Neutrophil (primary cell): ENCODE data around the gene CEP104.

Source experiments
- H3K27ac ChIP-seq: fragments of 200-600 bp; sonication (generic); 2 replicates; pipeline ENCODE4 v1.5.1; 2016; ENCODE audit warnings: mild to moderate bottlenecking, moderate library complexity
- H3K27me3 ChIP-seq: fragments of 200-600 bp; sonication (generic); 2 replicates; pipeline ENCODE4 v1.6.0; 2016; ENCODE audit warnings: mild to moderate bottlenecking
- H3K36me3 ChIP-seq: fragments of 200-600 bp; sonication (generic); 2 replicates; pipeline ENCODE4 v1.5.1; 2017
- H3K4me1 ChIP-seq, 2 experiments: fragments of 200-600 bp in 1 of 2; sonication (generic) in 1 of 2; 1 replicate in 1 of 2; 2 replicates in 1 of 2; pipeline versions ENCODE4 v1.5.1 to v1.6.1; 2013 to 2016; ENCODE audit warnings: low read depth in 1 of 2, low read length in 1 of 2, mild to moderate bottlenecking in 1 of 2, moderate library complexity in 1 of 2; ENCODE audit not compliant: control insufficient read depth in 1 of 2, insufficient read depth in 1 of 2
- H3K4me3 ChIP-seq, 2 experiments: fragments of 200-600 bp in 1 of 2; sonication (generic) in 1 of 2; 1 replicate in 1 of 2; 2 replicates in 1 of 2; pipeline ENCODE4 v1.5.1; 2013 to 2016; ENCODE audit warnings: low read depth in 1 of 2, low read length in 1 of 2, mild to moderate bottlenecking in 1 of 2, moderate library complexity in 1 of 2
- H3K9me3 ChIP-seq: fragments of 200-600 bp; sonication (generic); 2 replicates; pipeline ENCODE4 v1.5.1; 2016
- TF ChIP-seq, protein P1 (sequence below): fragments of 200-600 bp; sonication (generic); IDR thresholded peaks from 2 replicates; pipeline ENCODE4 v1.5.1; 2016; ENCODE audit warnings: antibody characterized with exemption

CEP104 gene

DNA sequence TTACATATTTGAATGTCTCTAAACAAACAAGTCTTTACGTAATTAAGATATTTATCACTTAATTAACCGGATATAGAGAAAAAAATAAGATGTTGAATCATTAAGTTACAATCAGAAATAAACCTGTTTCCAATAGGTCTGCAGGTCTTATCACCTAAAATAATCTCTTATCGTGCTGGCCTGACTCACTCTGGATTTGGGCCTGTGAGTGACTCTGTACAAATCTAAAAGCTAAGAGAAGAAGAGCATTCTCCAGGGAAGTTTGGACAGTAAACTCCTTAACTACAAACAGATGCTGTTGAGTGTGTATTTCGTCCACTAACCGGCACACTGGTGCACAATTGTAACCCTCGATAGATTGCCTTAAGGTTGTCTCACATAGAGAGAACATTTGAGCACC is 25.3 kb downstream of the CEP104 start:
- no peaks in the 10 kb centered on the region for H3K9me3 ChIP-seq
- TF ChIP-seq, protein P1, sequence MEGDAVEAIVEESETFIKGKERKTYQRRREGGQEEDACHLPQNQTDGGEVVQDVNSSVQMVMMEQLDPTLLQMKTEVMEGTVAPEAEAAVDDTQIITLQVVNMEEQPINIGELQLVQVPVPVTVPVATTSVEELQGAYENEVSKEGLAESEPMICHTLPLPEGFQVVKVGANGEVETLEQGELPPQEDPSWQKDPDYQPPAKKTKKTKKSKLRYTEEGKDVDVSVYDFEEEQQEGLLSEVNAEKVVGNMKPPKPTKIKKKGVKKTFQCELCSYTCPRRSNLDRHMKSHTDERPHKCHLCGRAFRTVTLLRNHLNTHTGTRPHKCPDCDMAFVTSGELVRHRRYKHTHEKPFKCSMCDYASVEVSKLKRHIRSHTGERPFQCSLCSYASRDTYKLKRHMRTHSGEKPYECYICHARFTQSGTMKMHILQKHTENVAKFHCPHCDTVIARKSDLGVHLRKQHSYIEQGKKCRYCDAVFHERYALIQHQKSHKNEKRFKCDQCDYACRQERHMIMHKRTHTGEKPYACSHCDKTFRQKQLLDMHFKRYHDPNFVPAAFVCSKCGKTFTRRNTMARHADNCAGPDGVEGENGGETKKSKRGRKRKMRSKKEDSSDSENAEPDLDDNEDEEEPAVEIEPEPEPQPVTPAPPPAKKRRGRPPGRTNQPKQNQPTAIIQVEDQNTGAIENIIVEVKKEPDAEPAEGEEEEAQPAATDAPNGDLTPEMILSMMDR, result no peak
- H3K36me3 ChIP-seq, result peaks cover 92% of the 10 kb centered on the region
- no peak overlapping the region for H3K4me3 ChIP-seq
- no peaks in the 10 kb centered on the region for H3K27me3 ChIP-seq
- H3K27ac ChIP-seq, result no peak overlapping the region
- H3K4me1 ChIP-seq, result no peaks in the 10 kb centered on the region

DNA sequence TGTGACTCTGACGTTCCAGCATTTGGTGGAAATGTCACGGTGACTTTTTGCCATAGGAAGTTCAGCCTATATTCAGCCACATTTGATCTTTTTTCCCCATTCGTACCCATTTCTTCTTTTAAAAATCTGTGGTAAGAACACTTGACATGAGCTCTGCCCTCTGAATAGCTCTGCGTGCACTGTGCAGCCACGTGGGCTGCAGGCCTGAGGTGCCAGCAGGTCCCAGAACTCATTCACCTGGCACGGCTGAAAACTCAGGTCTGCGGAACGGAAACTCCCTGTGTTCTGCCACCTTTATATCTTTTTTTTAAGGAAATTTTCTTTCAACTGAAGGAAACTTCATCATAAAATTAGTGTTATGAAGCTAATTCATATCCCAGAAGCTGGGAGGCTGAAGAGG is 28.6 kb downstream of the CEP104 start:
- Histone ChIP-seq H3K36me3 (peaks cover 97% of the 10 kb centered on the region), H3K4me3 (no peak overlapping the region), H3K4me1 (no peaks in the 10 kb centered on the region), H3K27ac (no peak overlapping the region), H3K9me3 (no peaks in the 10 kb centered on the region), H3K27me3 (no peaks in the 10 kb centered on the region)
- TF ChIP-seq, protein P1, result no peak

DNA sequence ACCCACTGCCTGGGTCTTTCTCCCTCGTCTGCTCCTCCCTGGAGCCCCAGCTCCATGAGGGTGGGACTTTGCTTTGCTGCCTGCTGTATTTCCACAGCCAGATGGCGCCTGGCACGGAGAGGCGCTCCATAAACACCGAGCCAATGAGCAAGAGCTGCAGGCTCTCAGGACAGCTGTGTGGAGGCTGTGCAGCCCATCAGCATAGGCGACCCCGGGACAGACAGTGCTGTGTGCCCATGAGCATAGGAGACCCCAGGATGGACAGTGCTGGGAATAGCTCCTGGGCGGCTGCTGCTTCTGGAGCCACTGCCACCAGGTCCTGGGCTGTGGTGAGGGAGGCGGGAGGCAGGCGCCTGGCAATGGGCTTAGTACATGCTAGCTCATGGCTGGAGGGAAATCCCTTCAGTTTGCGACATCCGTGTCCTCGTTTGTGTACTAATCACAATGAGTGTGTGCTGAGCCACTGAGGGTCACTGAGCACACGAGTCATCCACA is 29.2 kb downstream of the CEP104 start:
- Histone ChIP-seq H3K9me3 (no peaks in the 10 kb centered on the region), H3K36me3 (peaks cover 97% of the 10 kb centered on the region), H3K4me1 (no peaks in the 10 kb centered on the region), H3K4me3 (no peak overlapping the region), H3K27me3 (no peaks in the 10 kb centered on the region), H3K27ac (no peak overlapping the region)
- TF ChIP-seq, protein P1, result no peak

DNA sequence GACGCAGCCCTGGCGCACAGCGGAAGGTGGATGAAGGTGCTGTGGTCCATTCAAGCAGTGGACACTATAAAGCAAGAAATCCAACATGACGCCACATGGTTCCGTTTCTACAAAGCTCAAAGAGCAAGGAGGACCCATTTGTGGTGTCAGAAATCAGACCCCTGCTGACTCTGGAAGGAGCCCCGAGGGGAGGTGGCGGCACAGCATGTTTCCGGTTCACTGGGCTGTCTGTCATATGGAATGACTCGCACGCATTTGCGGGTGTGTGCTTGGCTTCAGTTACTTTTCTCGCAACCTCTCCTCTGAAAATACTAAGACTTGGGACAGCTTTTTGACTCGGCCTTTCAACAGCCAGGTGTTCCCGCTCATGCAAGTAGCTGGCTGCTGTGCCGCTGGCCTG is 31.7 kb downstream of the CEP104 start:
- Histone ChIP-seq H3K27me3 (no peaks in the 10 kb centered on the region), H3K9me3 (no peaks in the 10 kb centered on the region), H3K27ac (no peak overlapping the region), H3K4me1 (no peaks in the 10 kb centered on the region), H3K36me3 (peaks cover 98% of the 10 kb centered on the region), H3K4me3 (no peak overlapping the region)
- TF ChIP-seq, protein P1, result no peak

DNA sequence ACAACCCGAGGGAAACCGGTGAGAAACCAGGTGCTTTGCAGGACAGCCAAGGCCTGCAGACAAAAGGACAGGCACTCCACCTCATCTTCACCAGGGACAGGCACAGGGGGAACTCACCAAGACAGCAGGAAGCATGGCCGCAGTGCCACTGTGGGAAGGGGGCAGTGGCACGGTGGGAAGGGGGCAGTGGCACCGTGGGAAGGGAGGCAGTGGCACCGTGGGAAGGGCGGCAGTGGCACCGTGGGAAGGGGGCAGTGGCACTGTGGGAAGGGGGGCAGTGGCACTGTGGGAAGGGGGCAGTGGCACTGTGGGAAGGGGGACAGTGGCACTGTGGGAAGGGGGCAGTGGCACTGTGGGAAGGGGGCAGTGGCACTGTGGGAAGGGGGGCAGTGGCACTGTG is 32.4 kb downstream of the CEP104 start:
- H3K27me3 ChIP-seq, result no peaks in the 10 kb centered on the region
- TF ChIP-seq, protein P1, result no peak
- H3K4me1 ChIP-seq, result no peaks in the 10 kb centered on the region
- H3K27ac ChIP-seq, result no peak overlapping the region
- H3K9me3 ChIP-seq, result no peaks in the 10 kb centered on the region
- H3K4me3 ChIP-seq, result no peak overlapping the region
- H3K36me3 ChIP-seq, result peaks cover 98% of the 10 kb centered on the region

DNA sequence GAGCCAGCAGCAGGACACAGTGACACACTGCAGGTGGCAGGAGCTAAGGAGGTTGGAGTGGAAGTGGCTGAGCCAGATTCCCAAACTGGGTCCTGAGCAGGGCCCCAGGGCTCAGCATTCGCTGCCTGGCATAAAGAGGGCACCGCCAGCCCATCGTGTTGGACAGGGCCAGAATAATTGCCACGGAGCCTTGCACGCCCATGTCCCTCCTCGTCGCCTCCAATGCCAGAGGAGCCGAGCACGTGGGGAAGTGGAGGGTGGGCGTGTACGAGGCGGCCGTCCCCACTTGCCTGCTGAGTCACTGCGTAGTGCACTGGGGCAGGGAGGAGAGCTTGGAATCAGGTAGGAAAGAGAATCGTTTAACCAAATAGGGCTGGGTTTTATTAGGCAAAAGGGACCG is 34.6 kb downstream of the CEP104 start:
- Histone ChIP-seq H3K27me3 (no peaks in the 10 kb centered on the region), H3K27ac (no peak overlapping the region), H3K9me3 (no peaks in the 10 kb centered on the region), H3K36me3 (peaks cover 90% of the 10 kb centered on the region), H3K4me1 (no peaks in the 10 kb centered on the region), H3K4me3 (no peak overlapping the region)
- TF ChIP-seq, protein P1, result no peak
